GM21786 (cell line): ENCODE measurements around the gene CAV1.

ENCODE experiments used
- ATAC-seq: cut with Tn5 transposase; IDR thresholded peaks from one replicate; pipeline ENCODE4 v1.9.1; 2021; ENCODE audit not compliant: unreplicated experiment

CAV1 gene

DNA sequence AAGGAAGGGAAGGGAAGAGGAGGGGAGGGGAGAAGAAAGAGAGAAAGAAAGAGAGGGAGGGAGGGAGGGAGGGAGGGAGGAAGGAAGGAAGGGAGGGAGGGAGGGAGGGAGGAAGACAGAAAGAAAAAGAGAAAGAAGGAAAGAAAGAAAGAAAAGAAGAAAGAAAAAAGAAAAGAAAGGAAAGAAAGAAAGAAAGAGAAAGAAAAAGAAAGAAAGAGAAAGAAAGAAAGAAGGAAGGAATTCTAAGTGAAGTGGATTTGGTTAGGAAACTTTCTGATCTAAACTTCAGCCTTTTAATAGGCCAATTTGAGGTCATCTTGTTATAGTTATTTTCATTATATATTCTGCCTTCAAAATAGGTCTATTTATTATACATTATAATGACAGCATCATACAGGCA is 21.0 kb upstream of the CAV1 start:
- ATAC-seq, result no peak

GRCh38 chr7:116505278-116505677 is 19.6 kb upstream of the CAV1 start:
- ATAC-seq, result no peak

- no peak for ATAC-seq
Measured at GRCh38 chr7:116505823-116506222, 19.0 kb upstream of the CAV1 start.

DNA sequence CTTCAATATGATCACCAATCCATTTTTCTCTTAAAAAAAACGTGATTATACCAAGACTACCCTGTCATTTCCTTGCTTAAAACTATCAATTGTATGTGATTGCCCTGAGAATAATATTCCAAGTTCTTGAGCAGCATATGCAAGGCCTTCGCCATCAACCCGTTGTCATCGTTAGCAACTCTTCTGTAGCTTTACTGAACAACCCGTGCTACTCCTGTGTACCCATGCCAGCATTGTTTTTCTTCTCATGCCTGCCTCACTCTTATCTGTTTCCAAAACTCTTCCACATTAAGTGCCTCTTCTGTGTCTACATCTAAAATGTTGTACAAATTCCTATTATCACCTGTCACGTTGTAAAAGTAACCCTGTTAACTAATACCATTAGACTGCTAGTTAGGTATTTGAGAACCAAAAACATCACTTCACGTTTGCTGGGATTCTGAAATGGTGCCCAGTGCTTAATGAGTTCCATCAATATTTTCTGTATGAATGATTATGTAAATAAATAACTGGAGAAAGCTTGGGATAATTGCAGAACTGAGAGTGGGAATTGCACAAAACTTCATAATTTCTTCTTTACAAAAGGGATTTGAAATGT is 14.8 kb upstream of the CAV1 start:
- no peak for ATAC-seq

- no peak for ATAC-seq
Measured at GRCh38 chr7:116510795-116511194, 14.0 kb upstream of the CAV1 start.

- ATAC-seq, result peak; percentile 99
Measured at GRCh38 chr7:116511552-116512519, 13.0 kb upstream of the CAV1 start.

GRCh38 chr7:116512520-116513188 is 12.2 kb upstream of the CAV1 start:
- no peak for ATAC-seq

DNA sequence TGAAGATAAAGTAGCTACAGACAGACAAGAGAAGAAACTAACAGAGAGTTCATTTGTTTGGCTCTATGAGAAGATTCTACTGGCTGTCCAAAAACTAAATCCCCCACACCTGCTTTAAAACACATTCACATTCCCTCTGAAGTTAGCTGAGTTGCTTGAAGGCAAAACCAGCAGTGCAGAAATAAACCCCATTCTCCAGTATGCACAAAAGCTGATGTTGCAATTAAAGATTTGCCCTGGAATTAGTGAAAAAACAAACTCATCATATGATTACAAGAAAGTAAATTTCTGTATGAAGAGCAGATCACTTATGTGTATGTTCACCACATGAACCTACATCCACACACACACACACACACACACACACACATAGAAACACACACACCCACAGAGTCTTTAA is 9.3 kb upstream of the CAV1 start:
- no peak for ATAC-seq

GRCh38 chr7:116516324-116516723 is 8.5 kb upstream of the CAV1 start:
- no peak for ATAC-seq

DNA sequence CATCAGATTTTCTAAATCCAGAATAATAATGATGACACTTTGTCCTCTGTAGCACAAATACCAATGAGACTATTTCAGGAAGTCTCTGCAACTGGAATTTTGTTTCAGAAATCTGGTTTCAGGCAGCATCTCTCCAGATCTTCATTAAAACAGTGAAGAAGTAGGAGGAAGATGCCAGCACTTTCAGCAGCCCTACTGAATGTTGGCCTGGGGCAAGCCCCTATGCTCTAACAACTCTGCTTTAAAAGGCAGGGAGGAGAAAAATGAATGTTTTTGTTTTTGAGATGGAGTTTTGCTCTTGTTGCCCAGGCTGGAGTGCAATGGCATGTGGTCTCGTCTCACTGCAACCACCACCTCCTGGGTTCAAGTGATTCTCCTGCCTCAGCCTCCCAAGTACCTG is 7.2 kb upstream of the CAV1 start:
- ATAC-seq, result no peak

DNA sequence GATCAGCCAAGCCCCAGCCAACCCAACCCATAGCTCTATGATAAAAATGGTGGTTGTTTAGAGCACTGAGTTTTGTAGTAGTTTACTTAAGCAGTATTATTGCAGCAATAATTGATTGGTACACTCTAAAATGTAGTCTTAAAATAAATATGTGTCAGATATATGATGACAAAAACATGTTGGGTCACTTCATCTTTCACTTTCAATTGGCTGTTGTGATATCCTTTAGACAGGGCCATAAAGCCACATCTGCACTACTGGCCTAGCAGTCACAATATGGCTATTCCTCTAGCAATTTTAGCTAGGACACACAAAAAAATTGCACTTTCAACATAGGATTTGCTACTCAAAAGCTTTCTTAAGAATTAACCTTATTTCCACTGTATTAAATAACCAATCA is 5.9 kb upstream of the CAV1 start:
- ATAC-seq, result no peak

- no peak for ATAC-seq
Measured at GRCh38 chr7:116521046-116521664, 3.7 kb upstream of the CAV1 start.

DNA sequence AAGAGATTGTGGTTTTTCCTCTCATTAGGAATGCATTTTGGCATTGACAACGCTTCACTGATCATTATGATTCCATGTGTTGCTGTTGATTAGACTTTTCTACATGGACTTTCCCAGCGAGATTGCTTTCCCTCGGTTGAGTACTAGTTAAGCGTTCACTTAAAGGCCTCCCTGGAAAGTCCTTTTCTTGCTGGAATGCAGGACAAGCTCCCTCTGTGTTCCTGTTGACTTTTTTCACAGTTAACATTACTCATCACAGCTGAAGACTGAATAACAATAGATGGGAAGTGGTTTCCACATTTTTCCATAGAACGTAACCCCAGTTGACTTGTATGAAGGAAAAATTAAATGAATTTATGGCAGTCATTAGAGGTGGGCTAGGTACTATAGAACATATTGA is 2.6 kb upstream of the CAV1 start:
- ATAC-seq, result no peak

DNA sequence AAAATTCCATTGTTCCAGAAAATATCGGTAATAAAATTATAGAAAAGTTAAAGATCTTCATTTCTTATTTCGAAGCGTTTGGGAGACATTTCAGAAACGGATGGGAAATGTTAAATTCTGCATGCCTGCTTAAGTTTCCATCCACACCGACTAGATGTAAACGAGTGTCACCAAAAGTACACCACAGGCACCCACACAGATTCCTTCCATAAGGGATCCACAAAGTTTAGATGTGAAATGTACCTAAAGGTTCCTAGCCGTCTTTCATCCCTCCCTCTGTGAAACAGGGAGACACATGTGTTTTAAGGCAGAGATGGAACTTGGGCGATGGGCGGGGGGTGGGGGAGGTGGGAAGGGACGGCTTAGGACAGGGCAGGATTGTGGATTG is 621 bp upstream of the CAV1 start:
- ATAC-seq, result no peak

DNA sequence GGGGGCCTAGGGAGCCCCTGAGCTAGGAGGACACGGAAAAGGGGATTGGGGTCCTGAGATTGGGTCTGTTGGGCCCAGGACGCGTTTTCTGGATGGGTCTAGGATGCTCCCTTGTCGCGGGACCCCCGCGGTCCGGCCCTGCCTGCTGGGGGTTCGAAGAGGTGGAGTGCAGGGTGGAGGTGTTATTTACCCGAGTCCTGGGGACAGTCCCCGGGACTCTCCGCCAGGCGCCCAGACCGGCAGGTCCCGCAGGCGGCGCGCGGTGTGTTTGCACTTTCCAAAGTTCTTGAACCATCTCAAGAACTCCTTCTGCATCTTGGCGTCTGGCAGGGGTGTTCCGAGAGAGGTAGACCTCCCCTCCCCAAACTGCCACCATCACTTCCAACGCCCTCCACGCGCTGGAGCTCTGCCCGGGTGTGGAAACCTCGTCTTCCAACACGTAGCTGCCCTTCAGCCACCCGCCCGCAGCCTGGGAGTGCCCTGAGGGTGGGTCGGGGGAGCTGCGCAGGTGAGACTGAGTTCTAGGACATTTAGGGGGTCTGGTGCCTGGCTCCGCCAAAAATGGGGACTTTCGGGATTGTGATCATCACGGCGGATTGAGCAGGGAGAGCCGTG is 569 bp downstream of the CAV1 start:
- peak; percentile 24 for ATAC-seq

DNA sequence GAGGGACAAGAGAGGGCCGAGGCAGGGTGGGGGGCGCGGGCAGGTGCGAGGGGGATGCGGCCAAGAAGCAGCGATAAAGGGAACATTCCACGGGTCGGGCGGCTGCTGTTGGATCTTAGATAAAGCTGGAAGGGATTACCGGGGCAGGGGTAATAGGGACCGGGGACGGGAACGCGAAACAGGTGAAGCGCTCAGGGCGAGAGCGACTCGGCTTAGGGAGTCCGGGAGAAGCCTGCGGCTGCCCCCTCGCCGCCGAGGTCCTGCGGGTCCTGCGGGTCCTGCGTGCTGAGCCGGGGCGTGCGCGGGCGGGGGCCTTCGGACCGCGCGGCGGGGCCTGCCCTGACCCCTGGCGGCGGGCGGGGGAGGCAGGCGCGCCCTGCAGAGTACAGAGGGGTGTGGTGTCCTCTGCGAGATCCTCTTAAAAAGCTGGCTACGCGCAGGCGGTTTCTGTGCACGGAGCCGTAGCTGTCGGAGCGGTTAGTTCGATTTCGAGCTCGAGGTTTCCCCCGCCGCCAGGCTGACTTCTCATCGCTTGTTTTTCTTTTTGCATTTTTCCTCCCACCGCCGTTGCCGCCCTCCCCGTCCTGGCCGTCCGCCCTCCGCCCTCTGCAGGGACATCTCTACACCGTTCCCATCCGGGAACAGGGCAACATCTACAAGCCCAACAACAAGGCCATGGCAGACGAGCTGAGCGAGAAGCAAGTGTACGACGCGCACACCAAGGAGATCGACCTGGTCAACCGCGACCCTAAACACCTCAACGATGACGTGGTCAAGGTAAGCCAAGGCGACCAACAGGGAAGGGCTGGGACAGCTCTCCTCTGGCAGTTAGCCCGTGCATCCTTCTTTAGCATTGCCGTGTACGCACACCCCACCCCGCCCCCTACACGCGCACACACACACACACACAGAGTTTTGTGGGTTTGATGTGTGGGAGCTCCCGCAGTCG is 1.4 kb downstream of the CAV1 start:
- peak; percentile 92 for ATAC-seq

GRCh38 chr7:116526897-116527296 is 2.1 kb downstream of the CAV1 start:
- no peak for ATAC-seq

DNA sequence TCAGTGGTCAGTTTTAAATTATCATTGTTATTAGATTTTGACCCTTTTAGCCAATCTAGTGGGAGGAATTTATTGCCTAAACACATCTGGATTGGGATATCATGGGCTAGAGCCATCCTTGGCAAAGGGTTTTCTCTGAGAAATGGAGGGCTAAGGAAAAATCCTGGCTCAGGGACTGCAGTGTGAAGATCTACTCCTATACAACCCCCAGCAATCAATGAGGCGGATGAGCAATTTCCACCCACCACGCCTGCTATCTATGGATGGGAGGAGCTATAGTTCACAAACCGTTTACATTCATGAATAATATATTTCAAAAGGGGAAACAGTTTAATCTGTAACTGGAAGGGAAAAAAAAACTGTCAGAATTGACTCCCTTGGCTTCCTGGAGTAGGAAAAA is 2.7 kb downstream of the CAV1 start:
- ATAC-seq, result no peak

GRCh38 chr7:116528008-116528789 is 3.4 kb downstream of the CAV1 start:
- no peak for ATAC-seq
